ENCODE results near the gene PRPF18.

Gene PRPF18

GRCh38 chr10:13594641-13595040 lies 7.9 kb downstream of the PRPF18 start:
- H3K9me3 ChIP-seq (ENCODE audit: control insufficient read depth in 5 of 5, low read length in 5 of 5) = no peaks in the 10 kb centered on the region
- H3K36me3 ChIP-seq (ENCODE audit: control insufficient read depth in 5 of 5, insufficient read depth in 5 of 5, low read length in 5 of 5) = peaks cover 6 to 21% (median 17%) of the 10 kb centered on the region in 5 donors
- H3K27ac ChIP-seq (ENCODE audit: low read depth, low read length) = no peak overlapping the region
- no peaks in the 10 kb centered on the region for H3K27me3 ChIP-seq (ENCODE audit: control insufficient read depth in 5 of 5, insufficient read depth in 4 of 5, low read length in 5 of 5)
- no peak overlapping the region for H3K4me3 ChIP-seq (ENCODE audit: low read depth in 1 of 5, low read length in 5 of 5)
- no peak overlapping the region for H3K9ac ChIP-seq (ENCODE audit: low read length in 5 of 5)
- no peaks in the 10 kb centered on the region for H3K4me1 ChIP-seq (ENCODE audit: control insufficient read depth in 5 of 5, insufficient read depth in 5 of 5, low read length in 5 of 5)

DNA sequence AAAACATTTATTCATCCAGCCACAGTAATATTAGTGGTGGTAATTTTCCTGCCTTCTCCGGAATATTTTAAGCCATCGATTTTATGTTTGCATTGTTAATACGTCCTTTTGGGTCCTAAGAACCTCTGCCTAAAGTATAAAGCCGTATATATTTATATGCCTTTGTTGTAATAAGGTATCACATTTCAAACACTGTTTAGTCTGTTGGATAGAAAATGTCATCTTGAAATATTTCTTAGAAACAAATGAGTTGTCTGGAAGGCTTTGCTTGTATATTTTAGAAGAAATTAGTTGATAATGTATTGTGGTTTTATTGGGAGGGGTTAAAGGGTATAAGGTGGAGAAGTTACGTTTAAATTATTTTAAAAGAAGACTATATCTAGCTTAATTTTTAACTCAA lies 11.1 kb downstream of the PRPF18 start:
- Histone ChIP-seq H3K27ac (ENCODE audit: low read depth, low read length) (no peak overlapping the region), H3K27me3 (ENCODE audit: control insufficient read depth in 5 of 5, insufficient read depth in 4 of 5, low read length in 5 of 5) (no peaks in the 10 kb centered on the region), H3K4me1 (ENCODE audit: control insufficient read depth in 5 of 5, insufficient read depth in 5 of 5, low read length in 5 of 5) (no peaks in the 10 kb centered on the region), H3K36me3 (ENCODE audit: control insufficient read depth in 5 of 5, insufficient read depth in 5 of 5, low read length in 5 of 5) (peaks cover 9 to 28% (median 19%) of the 10 kb centered on the region in 5 donors), H3K9ac (ENCODE audit: low read length in 5 of 5) (no peak overlapping the region), H3K4me3 (ENCODE audit: low read depth in 1 of 5, low read length in 5 of 5) (no peak overlapping the region), H3K9me3 (ENCODE audit: control insufficient read depth in 5 of 5, low read length in 5 of 5) (no peaks in the 10 kb centered on the region)

DNA sequence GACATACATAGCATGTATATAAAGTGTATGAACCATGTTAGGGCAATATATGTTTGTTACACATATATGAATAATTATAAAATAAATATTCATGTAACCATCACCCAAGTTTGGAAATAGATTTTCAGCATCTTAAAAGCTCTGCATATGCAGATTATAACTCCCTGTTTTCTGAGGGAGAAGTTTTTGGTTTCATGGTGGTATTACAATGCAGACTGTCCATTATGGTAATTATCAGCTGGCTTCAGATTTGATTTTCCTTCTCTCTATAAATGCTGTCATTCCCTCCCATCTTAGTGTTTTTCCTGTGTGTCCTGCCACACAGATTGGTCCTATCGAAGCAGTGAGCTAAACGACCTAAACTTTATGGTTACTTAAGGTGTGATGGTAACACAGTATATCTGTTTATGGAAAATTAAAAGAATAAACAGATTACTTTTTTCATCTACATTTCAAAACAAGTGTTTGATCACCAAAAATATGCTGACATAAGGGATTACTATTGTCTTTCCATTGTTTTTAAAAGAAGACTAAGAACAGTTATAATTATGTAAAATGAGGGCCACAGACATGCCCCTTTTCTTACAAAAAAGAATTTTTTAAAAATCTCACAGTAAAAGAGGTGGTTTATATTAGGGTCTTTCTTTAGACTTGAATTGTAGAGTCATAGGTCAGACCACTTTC lies 17.7 kb downstream of the PRPF18 start:
- no peak overlapping the region for H3K27ac ChIP-seq (ENCODE audit: low read depth, low read length)
- peaks cover 25 to 50% (median 32%) of the 10 kb centered on the region in 5 donors for H3K36me3 ChIP-seq (ENCODE audit: control insufficient read depth in 5 of 5, insufficient read depth in 5 of 5, low read length in 5 of 5)
- no peak overlapping the region for H3K4me3 ChIP-seq (ENCODE audit: low read depth in 1 of 5, low read length in 5 of 5)
- H3K27me3 ChIP-seq (ENCODE audit: control insufficient read depth in 5 of 5, insufficient read depth in 4 of 5, low read length in 5 of 5) = no peaks in the 10 kb centered on the region
- no peak overlapping the region for H3K9ac ChIP-seq (ENCODE audit: low read length in 5 of 5)
- H3K9me3 ChIP-seq (ENCODE audit: control insufficient read depth in 5 of 5, low read length in 5 of 5) = no peaks in the 10 kb centered on the region
- peaks cover 0 to 12% (median 0%) of the 10 kb centered on the region in 5 donors for H3K4me1 ChIP-seq (ENCODE audit: control insufficient read depth in 5 of 5, insufficient read depth in 5 of 5, low read length in 5 of 5)

- H3K27ac ChIP-seq (ENCODE audit: low read depth, low read length) = no peak overlapping the region
- no peak overlapping the region for H3K9ac ChIP-seq (ENCODE audit: low read length in 5 of 5)
- peaks cover 39 to 62% (median 44%) of the 10 kb centered on the region in 5 donors for H3K36me3 ChIP-seq (ENCODE audit: control insufficient read depth in 5 of 5, insufficient read depth in 5 of 5, low read length in 5 of 5)
- H3K9me3 ChIP-seq (ENCODE audit: control insufficient read depth in 5 of 5, low read length in 5 of 5) = no peaks in the 10 kb centered on the region
- H3K4me3 ChIP-seq (ENCODE audit: low read depth in 1 of 5, low read length in 5 of 5) = no peak overlapping the region
- H3K4me1 ChIP-seq (ENCODE audit: control insufficient read depth in 5 of 5, insufficient read depth in 5 of 5, low read length in 5 of 5) = peaks cover 0 to 12% (median 0%) of the 10 kb centered on the region in 5 donors
- no peaks in the 10 kb centered on the region for H3K27me3 ChIP-seq (ENCODE audit: control insufficient read depth in 5 of 5, insufficient read depth in 4 of 5, low read length in 5 of 5)
Observed at GRCh38 chr10:13608246-13608853, 21.6 kb downstream of the PRPF18 start.

GRCh38 chr10:13612654-13613373 lies 26.0 kb downstream of the PRPF18 start:
- no peaks in the 10 kb centered on the region for H3K9me3 ChIP-seq (ENCODE audit: control insufficient read depth in 5 of 5, low read length in 5 of 5)
- H3K27ac ChIP-seq (ENCODE audit: low read depth, low read length) = no peak overlapping the region
- H3K4me3 ChIP-seq (ENCODE audit: low read depth in 1 of 5, low read length in 5 of 5) = no peak overlapping the region
- peaks cover 0 to 12% (median 9%) of the 10 kb centered on the region in 5 donors for H3K4me1 ChIP-seq (ENCODE audit: control insufficient read depth in 5 of 5, insufficient read depth in 5 of 5, low read length in 5 of 5)
- no peak overlapping the region for H3K9ac ChIP-seq (ENCODE audit: low read length in 5 of 5)
- peaks cover 46 to 70% (median 50%) of the 10 kb centered on the region in 5 donors for H3K36me3 ChIP-seq (ENCODE audit: control insufficient read depth in 5 of 5, insufficient read depth in 5 of 5, low read length in 5 of 5)
- no peaks in the 10 kb centered on the region for H3K27me3 ChIP-seq (ENCODE audit: control insufficient read depth in 5 of 5, insufficient read depth in 4 of 5, low read length in 5 of 5)

DNA sequence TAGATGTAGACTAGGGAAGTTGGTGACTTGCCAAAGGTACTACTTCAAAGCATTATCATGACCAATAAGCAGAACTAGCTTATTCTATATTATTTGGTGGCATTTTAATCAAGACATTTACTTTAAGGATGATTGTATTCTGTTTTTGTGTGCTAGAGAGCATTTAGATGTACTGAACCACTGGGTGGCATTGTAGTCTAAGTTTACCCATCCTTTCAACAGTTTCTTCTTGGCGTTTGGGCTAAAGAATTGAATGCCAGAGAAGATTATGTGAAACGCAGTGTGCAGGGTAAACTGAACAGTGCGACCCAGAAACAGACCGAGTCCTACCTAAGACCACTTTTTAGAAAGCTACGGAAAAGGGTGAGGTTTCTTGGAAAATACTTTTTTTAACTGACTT lies 26.8 kb downstream of the PRPF18 start:
- Histone ChIP-seq H3K9ac (ENCODE audit: low read length in 5 of 5) (no peak overlapping the region), H3K9me3 (ENCODE audit: control insufficient read depth in 5 of 5, low read length in 5 of 5) (no peaks in the 10 kb centered on the region), H3K27ac (ENCODE audit: low read depth, low read length) (no peak overlapping the region), H3K4me1 (ENCODE audit: control insufficient read depth in 5 of 5, insufficient read depth in 5 of 5, low read length in 5 of 5) (peaks cover 0 to 9% (median 6%) of the 10 kb centered on the region in 5 donors), H3K27me3 (ENCODE audit: control insufficient read depth in 5 of 5, insufficient read depth in 4 of 5, low read length in 5 of 5) (no peaks in the 10 kb centered on the region), H3K36me3 (ENCODE audit: control insufficient read depth in 5 of 5, insufficient read depth in 5 of 5, low read length in 5 of 5) (peaks cover 45 to 69% (median 52%) of the 10 kb centered on the region in 5 donors), H3K4me3 (ENCODE audit: low read depth in 1 of 5, low read length in 5 of 5) (no peak overlapping the region)

GRCh38 chr10:13614530-13615332 lies 28.0 kb downstream of the PRPF18 start:
- H3K4me1 ChIP-seq (ENCODE audit: control insufficient read depth in 5 of 5, insufficient read depth in 5 of 5, low read length in 5 of 5) = peaks cover 0 to 9% (median 6%) of the 10 kb centered on the region in 5 donors
- no peak overlapping the region for H3K4me3 ChIP-seq (ENCODE audit: low read depth in 1 of 5, low read length in 5 of 5)
- H3K9me3 ChIP-seq (ENCODE audit: control insufficient read depth in 5 of 5, low read length in 5 of 5) = no peaks in the 10 kb centered on the region
- no peak overlapping the region for H3K27ac ChIP-seq (ENCODE audit: low read depth, low read length)
- H3K36me3 ChIP-seq (ENCODE audit: control insufficient read depth in 5 of 5, insufficient read depth in 5 of 5, low read length in 5 of 5) = peaks cover 38 to 68% (median 48%) of the 10 kb centered on the region in 5 donors
- no peak overlapping the region for H3K9ac ChIP-seq (ENCODE audit: low read length in 5 of 5)
- H3K27me3 ChIP-seq (ENCODE audit: control insufficient read depth in 5 of 5, insufficient read depth in 4 of 5, low read length in 5 of 5) = no peaks in the 10 kb centered on the region

DNA sequence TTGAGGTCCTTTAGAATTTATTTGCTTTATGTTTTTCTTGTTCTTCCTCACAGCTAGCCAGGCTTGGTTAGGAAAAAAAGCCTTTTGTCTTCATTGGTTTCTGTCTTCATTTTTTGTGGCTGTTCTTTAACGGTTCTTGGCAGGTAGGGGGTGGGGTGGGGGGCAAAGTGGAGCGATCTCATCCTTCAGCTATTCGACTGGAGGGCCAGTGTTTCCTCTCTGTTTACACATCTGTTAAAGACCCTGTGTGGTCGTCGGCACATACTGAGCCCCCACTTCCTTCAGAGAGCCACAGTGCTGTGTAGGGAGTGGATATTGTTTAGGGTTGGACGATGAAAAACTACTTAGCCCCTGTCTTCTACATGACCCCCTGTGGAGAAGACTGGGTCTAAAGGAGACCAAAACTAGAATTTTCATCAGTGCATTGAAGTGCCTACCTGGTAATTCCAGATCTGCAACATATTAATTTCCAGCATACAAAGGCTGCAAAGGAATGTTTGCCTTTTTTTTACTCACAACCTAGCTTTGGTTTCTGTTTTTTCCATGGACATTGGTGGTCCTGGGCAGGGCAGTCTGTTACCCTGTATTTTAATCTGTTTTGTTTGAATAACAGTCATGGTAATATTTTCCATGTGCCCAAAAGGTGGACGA lies 29.0 kb downstream of the PRPF18 start:
- no peak overlapping the region for H3K27ac ChIP-seq (ENCODE audit: low read depth, low read length)
- H3K4me3 ChIP-seq (ENCODE audit: low read depth in 1 of 5, low read length in 5 of 5) = no peak overlapping the region

DNA sequence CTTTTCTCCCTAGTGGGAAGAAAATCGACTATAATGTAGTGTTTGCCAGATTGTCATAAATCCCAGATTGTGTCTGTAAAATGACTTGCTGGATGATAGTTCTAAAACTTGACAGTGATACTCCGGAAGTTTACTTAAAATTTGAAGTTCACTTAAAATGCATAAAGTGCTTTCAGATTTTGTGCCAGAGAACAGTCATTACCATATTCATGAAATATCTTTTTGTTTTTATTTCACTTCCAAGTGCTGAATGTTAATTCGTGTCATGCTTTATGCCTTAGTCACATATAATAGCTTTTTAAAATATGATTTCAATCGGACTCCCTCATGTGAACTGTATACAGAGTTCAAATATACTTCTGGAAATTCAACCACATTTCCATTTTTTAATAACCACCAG lies 30.4 kb downstream of the PRPF18 start:
- no peak overlapping the region for H3K9ac ChIP-seq (ENCODE audit: low read length in 5 of 5)
- no peaks in the 10 kb centered on the region for H3K9me3 ChIP-seq (ENCODE audit: control insufficient read depth in 5 of 5, low read length in 5 of 5)
- no peaks in the 10 kb centered on the region for H3K27me3 ChIP-seq (ENCODE audit: control insufficient read depth in 5 of 5, insufficient read depth in 4 of 5, low read length in 5 of 5)
- H3K36me3 ChIP-seq (ENCODE audit: control insufficient read depth in 5 of 5, insufficient read depth in 5 of 5, low read length in 5 of 5) = peaks cover 28 to 57% (median 37%) of the 10 kb centered on the region in 5 donors
- no peak overlapping the region for H3K4me3 ChIP-seq (ENCODE audit: low read depth in 1 of 5, low read length in 5 of 5)
- peaks cover 0 to 9% (median 6%) of the 10 kb centered on the region in 5 donors for H3K4me1 ChIP-seq (ENCODE audit: control insufficient read depth in 5 of 5, insufficient read depth in 5 of 5, low read length in 5 of 5)
- no peak overlapping the region for H3K27ac ChIP-seq (ENCODE audit: low read depth, low read length)

More for the DNA sequence above, 29.0 kb downstream of the PRPF18 start:
- Histone ChIP-seq H3K27me3 (ENCODE audit: control insufficient read depth in 5 of 5, insufficient read depth in 4 of 5, low read length in 5 of 5) (no peaks in the 10 kb centered on the region), H3K4me1 (ENCODE audit: control insufficient read depth in 5 of 5, insufficient read depth in 5 of 5, low read length in 5 of 5) (peaks cover 0 to 9% (median 6%) of the 10 kb centered on the region in 5 donors), H3K9me3 (ENCODE audit: control insufficient read depth in 5 of 5, low read length in 5 of 5) (no peaks in the 10 kb centered on the region), H3K36me3 (ENCODE audit: control insufficient read depth in 5 of 5, insufficient read depth in 5 of 5, low read length in 5 of 5) (peaks cover 27 to 57% (median 40%) of the 10 kb centered on the region in 5 donors), H3K9ac (ENCODE audit: low read length in 5 of 5) (no peak overlapping the region)

All from subcutaneous abdominal adipose tissue (tissue), 5 donors.